GM12873 (cell line): ENCODE measurements around the gene NFAT5.

ENCODE experiments used
- CTCF ChIP-seq: IDR thresholded peaks from 2 replicates; pipeline ENCODE4 v1.5.1; 2012; ENCODE audit warnings: low read depth, mild to moderate bottlenecking, moderate library complexity, low read length, control low read depth; ENCODE audit not compliant: insufficient read depth; ENCODE audit errors: missing control alignments

Gene NFAT5

GRCh38 chr16:69598045-69598444 is 32.3 kb downstream of the NFAT5 start:
- TF ChIP-seq CTCF = no peak

DNA sequence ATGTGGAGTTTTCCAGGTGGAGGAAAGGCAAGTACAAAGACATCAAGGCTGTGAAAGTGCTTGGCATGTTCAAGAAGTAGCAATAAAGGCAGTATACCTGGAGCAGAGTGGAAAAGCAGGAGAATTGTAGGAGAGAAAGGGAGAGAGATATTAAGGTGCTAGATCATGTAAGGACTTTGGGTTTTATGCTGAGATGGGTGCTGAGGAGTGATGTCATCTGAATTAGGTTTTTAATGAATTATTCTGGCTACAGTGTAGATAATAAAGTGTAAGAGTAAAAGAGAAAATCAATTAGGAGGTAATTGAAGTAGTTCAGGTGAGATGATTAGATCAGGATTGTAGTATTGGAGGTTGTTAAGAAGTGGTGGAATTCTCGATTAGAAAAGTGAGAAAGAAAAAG is 34.0 kb downstream of the NFAT5 start:
- TF ChIP-seq CTCF = no peak

GRCh38 chr16:69600202-69600601 is 34.4 kb downstream of the NFAT5 start:
- TF ChIP-seq CTCF = no peak

GRCh38 chr16:69601250-69601649 is 35.5 kb downstream of the NFAT5 start:
- TF ChIP-seq CTCF = no peak

GRCh38 chr16:69606985-69607384 is 41.2 kb downstream of the NFAT5 start:
- no peak for TF ChIP-seq CTCF

GRCh38 chr16:69607674-69608073 is 41.9 kb downstream of the NFAT5 start:
- no peak for TF ChIP-seq CTCF

DNA sequence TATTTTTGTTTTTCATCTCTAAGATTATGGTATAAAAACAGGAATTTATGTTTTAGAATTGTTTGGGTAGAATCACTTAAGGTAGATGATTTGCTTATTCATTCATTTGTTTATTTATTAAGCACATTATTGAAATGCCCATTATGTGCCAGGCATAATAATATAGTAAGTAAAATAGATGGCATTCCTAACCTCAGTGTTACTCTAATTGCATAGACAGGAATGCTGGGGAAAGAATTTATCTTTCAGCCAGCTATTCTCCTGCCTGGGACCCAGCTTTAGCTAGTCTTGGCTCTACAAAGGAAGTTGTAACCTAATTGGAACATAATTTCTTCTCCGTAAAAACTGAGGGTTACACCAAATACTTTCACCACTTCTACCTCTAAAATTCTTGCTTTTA is 44.6 kb downstream of the NFAT5 start:
- TF ChIP-seq CTCF = no peak

GRCh38 chr16:69611103-69611640 is 45.4 kb downstream of the NFAT5 start:
- TF ChIP-seq CTCF = no peak
